ENCODE data around the gene ZFAND5. TPM values are rescaled to one million over a fixed set of nuclear protein-coding genes. Genes with fewer than 3 reads are reported as not detected.

Gene ZFAND5
- polyA plus RNA-seq, 1 of the 3 experiments (the other 2 are of a cell fraction), result 58.8 TPM

DNA sequence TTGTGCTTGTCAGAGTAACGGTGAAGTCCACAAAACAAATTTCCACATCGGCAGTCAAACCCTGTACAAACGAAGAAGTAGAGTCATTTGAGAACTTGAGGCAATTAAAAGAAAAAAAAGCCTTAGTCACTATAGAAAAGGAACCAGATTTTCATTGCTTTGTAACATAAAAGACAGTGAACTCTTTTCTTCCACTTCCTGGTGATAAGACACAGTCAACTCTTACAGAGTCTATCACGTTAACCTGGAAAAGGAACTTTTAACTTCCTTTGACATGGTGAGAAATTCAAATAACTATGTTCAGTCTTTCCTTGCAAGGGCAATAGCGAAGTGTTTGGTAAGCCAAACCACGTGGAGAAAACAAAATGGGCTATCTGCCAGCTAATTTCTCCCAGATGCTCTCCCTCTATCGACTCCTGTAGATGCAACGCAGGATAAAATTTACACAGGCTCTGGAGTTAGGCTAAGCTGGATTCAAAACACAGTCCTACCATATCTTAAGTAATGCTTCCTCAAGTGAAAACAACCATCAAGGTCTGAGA lies 8.9 kb downstream of the ZFAND5 start:
- Histone ChIP-seq H3K4me3 (ENCODE audit: low read depth in 2 of 2, low read length in 1 of 2) (no peak overlapping the region), H3K27ac (ENCODE audit: low read depth in 2 of 2, low read length in 1 of 2) (peak overlapping the region in 1 of 2 experiments; percentile 22; a peak in 1 of 4 replicates), H2AFZ (ENCODE audit: low read depth) (no peak overlapping the region), H3F3A (replicated peaks; ENCODE audit: insufficient read depth) (peaks cover 30% of the 10 kb centered on the region), H3K27me3 (ENCODE audit: insufficient read depth) (no peaks in the 10 kb centered on the region), H3K4me1 (ENCODE audit: control insufficient read depth in 1 of 2, insufficient read depth in 2 of 2, low read depth in 1 of 2, low read length in 1 of 2) (peaks cover 18 to 22% of the 10 kb centered on the region in 2 experiments; a peak in 3 of 4 replicates), H3K9me3 (no peaks in the 10 kb centered on the region), H3K79me2 (ENCODE audit: insufficient read depth) (peaks cover 69% of the 10 kb centered on the region), H3K9ac (no peak overlapping the region), H3K4me2 (no peak overlapping the region), H3K36me3 (replicated peaks in 1 of 2; ENCODE audit: control insufficient read depth in 1 of 2, insufficient read depth in 2 of 2, low read length in 1 of 2) (peaks cover 72 to 82% of the 10 kb centered on the region in 2 experiments), H4K20me1 (ENCODE audit: insufficient read depth) (peaks cover 75% of the 10 kb centered on the region), H3K9me2 (no peaks in the 10 kb centered on the region)
- WGBS (ENCODE audit: low lambda C conversion rate), result 58% methylated on average over 8 of the region's 8 CpGs
- CTCF ChIA-PET, result interaction anchor here (0.7 to 1.3 kb wide), 2 partner anchors 9 to 185 kb away, joined by 3 read pairs; partner anchors contain the start of gene ZFAND5
- POLR2A ChIA-PET, result interaction anchor here (2.3 kb wide), 1 partner anchor 9 kb away, joined by 20 read pairs; the partner anchor contains the start of gene ZFAND5
- peak; percentile 58 for DNase-seq
- TF ChIP-seq EZH2phosphoT487 (IDR thresholded peaks at IDR 0.05; ENCODE audit: borderline replicate concordance, low read depth), result no peak
- 0 out of 2 replicates have a peak, but pooled peaks have one; percentile 10 for TF ChIP-seq TCF12 (IDR thresholded peaks at IDR 0.05)
- TF ChIP-seq SIN3A (IDR thresholded peaks at IDR 0.05; ENCODE audit: borderline replicate concordance, low read depth, low read length), result no peak
- no peak for TF ChIP-seq ELF1 (IDR thresholded peaks at IDR 0.05)
- TF ChIP-seq RCOR1 (IDR thresholded peaks at IDR 0.05; ENCODE audit: low read length), result no peak
- TF ChIP-seq, protein P1, sequence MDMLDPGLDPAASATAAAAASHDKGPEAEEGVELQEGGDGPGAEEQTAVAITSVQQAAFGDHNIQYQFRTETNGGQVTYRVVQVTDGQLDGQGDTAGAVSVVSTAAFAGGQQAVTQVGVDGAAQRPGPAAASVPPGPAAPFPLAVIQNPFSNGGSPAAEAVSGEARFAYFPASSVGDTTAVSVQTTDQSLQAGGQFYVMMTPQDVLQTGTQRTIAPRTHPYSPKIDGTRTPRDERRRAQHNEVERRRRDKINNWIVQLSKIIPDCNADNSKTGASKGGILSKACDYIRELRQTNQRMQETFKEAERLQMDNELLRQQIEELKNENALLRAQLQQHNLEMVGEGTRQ (IDR thresholded peaks at IDR 0.05; ENCODE audit: borderline replicate concordance, low read depth, low read length), result peak; percentile 16; the same call in 1 of the 2 replicates
- TF ChIP-seq EP300 (IDR thresholded peaks at IDR 0.05; ENCODE audit: borderline replicate concordance in 1 of 2, low read depth in 1 of 2, low read length in 1 of 2), result 0 out of 4 replicates have a peak, but pooled peaks of 1 of the 2 experiments have one; percentile 51
- TF ChIP-seq FOXJ3 (CRISPR knock-in tag; IDR thresholded peaks at IDR 0.05), result no peak
- peak; percentile 41 for TF ChIP-seq CHD2 (IDR thresholded peaks at IDR 0.05; ENCODE audit: low read length, partially characterized antibody)
- peak; percentile 5; the same call in 1 of the 2 replicates for TF ChIP-seq RAD21 (IDR thresholded peaks at IDR 0.05; ENCODE audit: low read length)
- TF ChIP-seq MEF2A (IDR thresholded peaks at IDR 0.05; ENCODE audit: borderline replicate concordance, low read depth), result no peak
- TF ChIP-seq, protein P2, sequence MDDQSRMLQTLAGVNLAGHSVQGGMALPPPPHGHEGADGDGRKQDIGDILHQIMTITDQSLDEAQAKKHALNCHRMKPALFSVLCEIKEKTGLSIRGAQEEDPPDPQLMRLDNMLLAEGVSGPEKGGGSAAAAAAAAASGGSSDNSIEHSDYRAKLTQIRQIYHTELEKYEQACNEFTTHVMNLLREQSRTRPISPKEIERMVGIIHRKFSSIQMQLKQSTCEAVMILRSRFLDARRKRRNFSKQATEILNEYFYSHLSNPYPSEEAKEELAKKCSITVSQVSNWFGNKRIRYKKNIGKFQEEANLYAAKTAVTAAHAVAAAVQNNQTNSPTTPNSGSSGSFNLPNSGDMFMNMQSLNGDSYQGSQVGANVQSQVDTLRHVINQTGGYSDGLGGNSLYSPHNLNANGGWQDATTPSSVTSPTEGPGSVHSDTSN (IDR thresholded peaks at IDR 0.05), result no peak
- TF ChIP-seq, protein P3, sequence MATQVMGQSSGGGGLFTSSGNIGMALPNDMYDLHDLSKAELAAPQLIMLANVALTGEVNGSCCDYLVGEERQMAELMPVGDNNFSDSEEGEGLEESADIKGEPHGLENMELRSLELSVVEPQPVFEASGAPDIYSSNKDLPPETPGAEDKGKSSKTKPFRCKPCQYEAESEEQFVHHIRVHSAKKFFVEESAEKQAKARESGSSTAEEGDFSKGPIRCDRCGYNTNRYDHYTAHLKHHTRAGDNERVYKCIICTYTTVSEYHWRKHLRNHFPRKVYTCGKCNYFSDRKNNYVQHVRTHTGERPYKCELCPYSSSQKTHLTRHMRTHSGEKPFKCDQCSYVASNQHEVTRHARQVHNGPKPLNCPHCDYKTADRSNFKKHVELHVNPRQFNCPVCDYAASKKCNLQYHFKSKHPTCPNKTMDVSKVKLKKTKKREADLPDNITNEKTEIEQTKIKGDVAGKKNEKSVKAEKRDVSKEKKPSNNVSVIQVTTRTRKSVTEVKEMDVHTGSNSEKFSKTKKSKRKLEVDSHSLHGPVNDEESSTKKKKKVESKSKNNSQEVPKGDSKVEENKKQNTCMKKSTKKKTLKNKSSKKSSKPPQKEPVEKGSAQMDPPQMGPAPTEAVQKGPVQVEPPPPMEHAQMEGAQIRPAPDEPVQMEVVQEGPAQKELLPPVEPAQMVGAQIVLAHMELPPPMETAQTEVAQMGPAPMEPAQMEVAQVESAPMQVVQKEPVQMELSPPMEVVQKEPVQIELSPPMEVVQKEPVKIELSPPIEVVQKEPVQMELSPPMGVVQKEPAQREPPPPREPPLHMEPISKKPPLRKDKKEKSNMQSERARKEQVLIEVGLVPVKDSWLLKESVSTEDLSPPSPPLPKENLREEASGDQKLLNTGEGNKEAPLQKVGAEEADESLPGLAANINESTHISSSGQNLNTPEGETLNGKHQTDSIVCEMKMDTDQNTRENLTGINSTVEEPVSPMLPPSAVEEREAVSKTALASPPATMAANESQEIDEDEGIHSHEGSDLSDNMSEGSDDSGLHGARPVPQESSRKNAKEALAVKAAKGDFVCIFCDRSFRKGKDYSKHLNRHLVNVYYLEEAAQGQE (IDR thresholded peaks at IDR 0.05; ENCODE audit: low read depth, low read length), result no peak
- TF ChIP-seq, protein P4, sequence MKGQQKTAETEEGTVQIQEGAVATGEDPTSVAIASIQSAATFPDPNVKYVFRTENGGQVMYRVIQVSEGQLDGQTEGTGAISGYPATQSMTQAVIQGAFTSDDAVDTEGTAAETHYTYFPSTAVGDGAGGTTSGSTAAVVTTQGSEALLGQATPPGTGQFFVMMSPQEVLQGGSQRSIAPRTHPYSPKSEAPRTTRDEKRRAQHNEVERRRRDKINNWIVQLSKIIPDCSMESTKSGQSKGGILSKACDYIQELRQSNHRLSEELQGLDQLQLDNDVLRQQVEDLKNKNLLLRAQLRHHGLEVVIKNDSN (IDR thresholded peaks at IDR 0.05; ENCODE audit: borderline replicate concordance, low read depth), result no peak
- no peak for TF ChIP-seq YY1 (IDR thresholded peaks at IDR 0.05; ENCODE audit: low read depth)
- TF ChIP-seq TAF1 (IDR thresholded peaks at IDR 0.05; ENCODE audit: borderline replicate concordance, low read depth, low read length), result no peak
- no peak for TF ChIP-seq RFX5 (IDR thresholded peaks at IDR 0.05; ENCODE audit: low read length)
- peak; percentile 83 for TF ChIP-seq GATA2 (CRISPR knock-in tag; IDR thresholded peaks at IDR 0.05)
- TF ChIP-seq POLR2AphosphoS5 (IDR thresholded peaks at IDR 0.05; ENCODE audit: low read depth, low read length), result no peak
- no peak for TF ChIP-seq FOXM1 (IDR thresholded peaks at IDR 0.05; ENCODE audit: low read depth)
- TF ChIP-seq MXI1 (IDR thresholded peaks at IDR 0.05; ENCODE audit: low read depth, low read length), result peak; percentile 98
- no peak for TF ChIP-seq GABPA (IDR thresholded peaks at IDR 0.05; ENCODE audit: low read depth)
- TF ChIP-seq NFIC (IDR thresholded peaks at IDR 0.05; ENCODE audit: borderline replicate concordance), result peak; percentile 36
